ENCODE results near the gene SLC38A2. TPM values are rescaled to one million over a fixed set of nuclear protein-coding genes. Genes with fewer than 3 reads are reported as not detected.
"Not testable (repeated sequence)": the region's sequence is repeated elsewhere in the genome, so short reads cannot be mapped to it uniquely, and the experiment has no call there.

The SLC38A2 gene
- total RNA-seq, 1 donor from 2014 or later = 216 TPM

DNA sequence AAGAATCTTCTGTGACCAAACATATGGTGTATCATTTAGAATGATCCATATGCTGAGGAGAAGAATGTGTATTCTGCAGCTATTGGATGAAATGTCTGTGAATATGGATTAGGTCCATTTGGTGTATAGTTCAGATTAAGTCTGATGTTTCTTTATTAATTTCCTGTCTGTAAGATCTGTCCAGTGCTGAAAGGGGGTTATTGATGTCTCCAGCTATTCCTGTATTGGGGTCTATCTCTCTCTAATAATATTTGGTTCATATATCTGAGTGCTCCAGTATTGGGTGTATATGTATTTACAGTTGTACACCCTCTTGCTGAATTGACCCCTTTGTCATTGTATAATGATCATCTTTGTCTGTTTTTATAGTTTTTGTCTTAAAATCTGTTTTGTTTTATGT, 33.5 kb downstream of the SLC38A2 start:
- no peak overlapping the region for H3K27ac Mint-ChIP-seq
- H3K9me3 Mint-ChIP-seq (ENCODE audit: low read depth) = peaks cover 11% of the 10 kb centered on the region
- no peak for DNase-seq (ENCODE audit: low spot score, unreplicated experiment)
- H3K27me3 Mint-ChIP-seq = no peaks in the 10 kb centered on the region
- H3K4me1 Mint-ChIP-seq (ENCODE audit: low read depth) = no peaks in the 10 kb centered on the region
- H3K36me3 Mint-ChIP-seq (ENCODE audit: insufficient read depth) = no peaks in the 10 kb centered on the region
- TF ChIP-seq, protein P1, sequence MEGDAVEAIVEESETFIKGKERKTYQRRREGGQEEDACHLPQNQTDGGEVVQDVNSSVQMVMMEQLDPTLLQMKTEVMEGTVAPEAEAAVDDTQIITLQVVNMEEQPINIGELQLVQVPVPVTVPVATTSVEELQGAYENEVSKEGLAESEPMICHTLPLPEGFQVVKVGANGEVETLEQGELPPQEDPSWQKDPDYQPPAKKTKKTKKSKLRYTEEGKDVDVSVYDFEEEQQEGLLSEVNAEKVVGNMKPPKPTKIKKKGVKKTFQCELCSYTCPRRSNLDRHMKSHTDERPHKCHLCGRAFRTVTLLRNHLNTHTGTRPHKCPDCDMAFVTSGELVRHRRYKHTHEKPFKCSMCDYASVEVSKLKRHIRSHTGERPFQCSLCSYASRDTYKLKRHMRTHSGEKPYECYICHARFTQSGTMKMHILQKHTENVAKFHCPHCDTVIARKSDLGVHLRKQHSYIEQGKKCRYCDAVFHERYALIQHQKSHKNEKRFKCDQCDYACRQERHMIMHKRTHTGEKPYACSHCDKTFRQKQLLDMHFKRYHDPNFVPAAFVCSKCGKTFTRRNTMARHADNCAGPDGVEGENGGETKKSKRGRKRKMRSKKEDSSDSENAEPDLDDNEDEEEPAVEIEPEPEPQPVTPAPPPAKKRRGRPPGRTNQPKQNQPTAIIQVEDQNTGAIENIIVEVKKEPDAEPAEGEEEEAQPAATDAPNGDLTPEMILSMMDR (IDR thresholded peaks at IDR 0.05; ENCODE audit: unreplicated experiment) = no peak
- no peak overlapping the region for H3K4me3 Mint-ChIP-seq (ENCODE audit: low read depth)

- Mint-ChIP-seq H3K27ac (no peak overlapping the region), H3K4me1 (ENCODE audit: low read depth) (peaks cover 10% of the 10 kb centered on the region), H3K27me3 (no peaks in the 10 kb centered on the region), H3K9me3 (ENCODE audit: low read depth) (peaks cover 9% of the 10 kb centered on the region), H3K4me3 (ENCODE audit: low read depth) (no peak overlapping the region), H3K36me3 (ENCODE audit: insufficient read depth) (no peaks in the 10 kb centered on the region)
- TF ChIP-seq, protein P1 (IDR thresholded peaks at IDR 0.05; ENCODE audit: unreplicated experiment) = no peak
- DNase-seq (ENCODE audit: low spot score, unreplicated experiment) = no peak
Measured at GRCh38 chr12:46332260-46332659, 40.3 kb downstream of the SLC38A2 start.

GRCh38 chr12:46325075-46325474, 47.5 kb downstream of the SLC38A2 start:
- not testable (repeated sequence) for H3K27ac Mint-ChIP-seq; H3K4me3 Mint-ChIP-seq (ENCODE audit: low read depth); H3K9me3 Mint-ChIP-seq (ENCODE audit: low read depth); H3K36me3 Mint-ChIP-seq (ENCODE audit: insufficient read depth); H3K27me3 Mint-ChIP-seq; H3K4me1 Mint-ChIP-seq (ENCODE audit: low read depth); DNase-seq (ENCODE audit: low spot score, unreplicated experiment)

- H3K27ac Mint-ChIP-seq = no peak overlapping the region
Measured at GRCh38 chr12:46320731-46321130, 51.8 kb downstream of the SLC38A2 start.

GRCh38 chr12:46318037-46318436, 54.5 kb downstream of the SLC38A2 start:
- H3K27ac Mint-ChIP-seq = no peak overlapping the region

More at GRCh38 chr12:46320731-46321130, 51.8 kb downstream of the SLC38A2 start:
- TF ChIP-seq, protein P1 (IDR thresholded peaks at IDR 0.05; ENCODE audit: unreplicated experiment) = no peak
- Mint-ChIP-seq H3K27me3 (no peaks in the 10 kb centered on the region), H3K4me1 (ENCODE audit: low read depth) (no peaks in the 10 kb centered on the region), H3K36me3 (ENCODE audit: insufficient read depth) (no peaks in the 10 kb centered on the region), H3K4me3 (ENCODE audit: low read depth) (no peak overlapping the region), H3K9me3 (ENCODE audit: low read depth) (peaks cover 6% of the 10 kb centered on the region)
- no peak for DNase-seq (ENCODE audit: low spot score, unreplicated experiment)

More at GRCh38 chr12:46318037-46318436, 54.5 kb downstream of the SLC38A2 start:
- Mint-ChIP-seq H3K27me3 (no peaks in the 10 kb centered on the region), H3K9me3 (ENCODE audit: low read depth) (peaks cover 6% of the 10 kb centered on the region), H3K4me3 (ENCODE audit: low read depth) (no peak overlapping the region), H3K4me1 (ENCODE audit: low read depth) (no peaks in the 10 kb centered on the region), H3K36me3 (ENCODE audit: insufficient read depth) (no peaks in the 10 kb centered on the region)
- no peak for DNase-seq (ENCODE audit: low spot score, unreplicated experiment)
- TF ChIP-seq, protein P1 (IDR thresholded peaks at IDR 0.05; ENCODE audit: unreplicated experiment) = no peak

Other genes starting within 250 kb of the SLC38A2 start
- gene SLC38A1, start 103.7 kb downstream of the SLC38A2 start, total RNA-seq = 144 and 146 TPM in 2 replicates

Data from progenitor cell of endocrine pancreas (in vitro differentiated cells).